Measurements from ENCODE around the gene KCMF1. TPM values are rescaled to one million over a fixed set of nuclear protein-coding genes. Genes with fewer than 3 reads are reported as not detected.
"Not testable (repeated sequence)": the region's sequence is repeated elsewhere in the genome, so short reads cannot be mapped to it uniquely, and the experiment has no call there.

KCMF1 gene
- total RNA-seq, 1 donor from 2014 or later, result 46.8 TPM

DNA sequence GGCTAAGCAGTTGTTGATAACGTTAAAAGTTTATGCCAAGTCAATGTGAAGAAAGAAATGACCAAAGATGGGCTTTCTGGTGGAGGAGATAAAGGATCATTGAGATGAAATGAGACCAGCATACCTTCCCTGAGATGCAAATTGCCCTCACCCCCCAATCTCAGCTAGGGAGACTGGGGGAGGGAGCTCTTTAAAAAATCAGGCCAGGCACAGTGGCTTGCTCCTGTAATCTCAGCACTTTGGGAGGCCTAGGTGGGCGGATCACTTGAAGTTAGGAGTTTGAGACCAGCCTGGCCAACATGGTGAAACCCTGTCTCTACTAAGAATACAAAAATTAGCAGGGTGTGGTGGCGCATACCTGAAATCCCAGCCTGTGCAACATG lies 30.9 kb upstream of the KCMF1 start:
- no peaks in the 10 kb centered on the region for H3K36me3 Mint-ChIP-seq (ENCODE audit: unreplicated experiment)
- no peak for DNase-seq
- H3K27ac Mint-ChIP-seq (ENCODE audit: unreplicated experiment), result no peak overlapping the region
- no peaks in the 10 kb centered on the region for H3K9me3 Mint-ChIP-seq (ENCODE audit: unreplicated experiment)
- peaks cover 2% of the 10 kb centered on the region for H3K27me3 Mint-ChIP-seq (ENCODE audit: unreplicated experiment)
- no peak overlapping the region for H3K4me3 Mint-ChIP-seq (ENCODE audit: unreplicated experiment)
- no peaks in the 10 kb centered on the region for H3K4me1 Mint-ChIP-seq (ENCODE audit: low read depth, unreplicated experiment)
- TF ChIP-seq, protein P1, sequence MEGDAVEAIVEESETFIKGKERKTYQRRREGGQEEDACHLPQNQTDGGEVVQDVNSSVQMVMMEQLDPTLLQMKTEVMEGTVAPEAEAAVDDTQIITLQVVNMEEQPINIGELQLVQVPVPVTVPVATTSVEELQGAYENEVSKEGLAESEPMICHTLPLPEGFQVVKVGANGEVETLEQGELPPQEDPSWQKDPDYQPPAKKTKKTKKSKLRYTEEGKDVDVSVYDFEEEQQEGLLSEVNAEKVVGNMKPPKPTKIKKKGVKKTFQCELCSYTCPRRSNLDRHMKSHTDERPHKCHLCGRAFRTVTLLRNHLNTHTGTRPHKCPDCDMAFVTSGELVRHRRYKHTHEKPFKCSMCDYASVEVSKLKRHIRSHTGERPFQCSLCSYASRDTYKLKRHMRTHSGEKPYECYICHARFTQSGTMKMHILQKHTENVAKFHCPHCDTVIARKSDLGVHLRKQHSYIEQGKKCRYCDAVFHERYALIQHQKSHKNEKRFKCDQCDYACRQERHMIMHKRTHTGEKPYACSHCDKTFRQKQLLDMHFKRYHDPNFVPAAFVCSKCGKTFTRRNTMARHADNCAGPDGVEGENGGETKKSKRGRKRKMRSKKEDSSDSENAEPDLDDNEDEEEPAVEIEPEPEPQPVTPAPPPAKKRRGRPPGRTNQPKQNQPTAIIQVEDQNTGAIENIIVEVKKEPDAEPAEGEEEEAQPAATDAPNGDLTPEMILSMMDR (IDR thresholded peaks at IDR 0.05; ENCODE audit: partially characterized antibody, unreplicated experiment), result no peak

DNA sequence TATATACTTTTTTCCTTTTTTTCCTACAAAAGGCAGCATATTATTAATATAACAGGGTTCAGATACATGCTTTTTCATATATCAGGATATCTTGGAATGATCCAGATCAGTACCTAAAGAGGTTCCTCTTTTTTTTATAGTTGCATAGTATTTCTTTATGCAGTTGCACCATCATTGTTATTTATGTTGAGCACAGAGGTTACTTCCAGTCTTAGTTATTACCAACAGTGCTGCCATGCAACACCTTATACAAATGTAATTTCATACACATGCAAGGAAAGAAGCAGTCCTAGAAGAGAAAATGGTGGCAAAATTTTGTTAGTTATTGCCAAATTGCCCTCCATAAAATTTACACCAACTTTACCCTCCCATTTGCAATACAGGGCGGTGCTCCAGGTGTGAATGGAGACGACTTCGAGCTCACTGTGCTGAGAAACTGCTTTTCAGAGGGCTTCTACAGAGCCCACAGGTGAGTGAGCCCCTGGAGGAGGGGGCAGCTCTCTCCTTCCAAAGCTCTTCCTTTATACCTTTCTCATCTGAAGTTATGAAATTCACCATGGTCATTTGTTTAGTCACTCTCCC lies 30.0 kb upstream of the KCMF1 start:
- Mint-ChIP-seq H3K27me3 (ENCODE audit: unreplicated experiment) (peaks cover 2% of the 10 kb centered on the region), H3K4me3 (ENCODE audit: unreplicated experiment) (no peak overlapping the region), H3K9me3 (ENCODE audit: unreplicated experiment) (no peaks in the 10 kb centered on the region), H3K4me1 (ENCODE audit: low read depth, unreplicated experiment) (no peaks in the 10 kb centered on the region), H3K27ac (ENCODE audit: unreplicated experiment) (no peak overlapping the region), H3K36me3 (ENCODE audit: unreplicated experiment) (no peaks in the 10 kb centered on the region)
- DNase-seq, result no peak
- TF ChIP-seq, protein P1 (IDR thresholded peaks at IDR 0.05; ENCODE audit: partially characterized antibody, unreplicated experiment), result no peak

DNA sequence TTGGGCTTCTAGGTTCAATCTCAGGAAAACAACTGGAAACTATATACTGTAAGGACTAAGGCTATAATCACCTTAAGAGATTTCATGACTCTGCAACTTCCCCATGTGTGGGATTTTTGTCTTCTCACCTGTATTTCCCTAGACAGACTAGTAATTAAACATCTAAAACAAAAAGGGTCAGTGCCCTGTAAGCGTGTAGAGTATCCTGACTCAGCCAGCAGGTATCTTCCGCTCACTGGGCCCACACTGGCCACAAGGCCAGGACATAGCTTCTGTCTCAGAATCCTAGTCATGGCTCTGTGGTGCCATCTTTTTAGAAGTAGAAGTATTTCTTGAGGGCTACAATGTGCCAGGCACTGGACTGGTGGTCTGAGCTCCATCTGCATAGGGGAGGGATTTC lies 28.8 kb upstream of the KCMF1 start:
- H3K9me3 Mint-ChIP-seq (ENCODE audit: unreplicated experiment), result no peaks in the 10 kb centered on the region
- H3K36me3 Mint-ChIP-seq (ENCODE audit: unreplicated experiment), result no peaks in the 10 kb centered on the region
- no peak overlapping the region for H3K4me3 Mint-ChIP-seq (ENCODE audit: unreplicated experiment)
- peaks cover 2% of the 10 kb centered on the region for H3K27me3 Mint-ChIP-seq (ENCODE audit: unreplicated experiment)
- H3K27ac Mint-ChIP-seq (ENCODE audit: unreplicated experiment), result no peak overlapping the region
- H3K4me1 Mint-ChIP-seq (ENCODE audit: low read depth, unreplicated experiment), result no peaks in the 10 kb centered on the region
- no peak for DNase-seq
- TF ChIP-seq, protein P1 (IDR thresholded peaks at IDR 0.05; ENCODE audit: partially characterized antibody, unreplicated experiment), result no peak

DNA sequence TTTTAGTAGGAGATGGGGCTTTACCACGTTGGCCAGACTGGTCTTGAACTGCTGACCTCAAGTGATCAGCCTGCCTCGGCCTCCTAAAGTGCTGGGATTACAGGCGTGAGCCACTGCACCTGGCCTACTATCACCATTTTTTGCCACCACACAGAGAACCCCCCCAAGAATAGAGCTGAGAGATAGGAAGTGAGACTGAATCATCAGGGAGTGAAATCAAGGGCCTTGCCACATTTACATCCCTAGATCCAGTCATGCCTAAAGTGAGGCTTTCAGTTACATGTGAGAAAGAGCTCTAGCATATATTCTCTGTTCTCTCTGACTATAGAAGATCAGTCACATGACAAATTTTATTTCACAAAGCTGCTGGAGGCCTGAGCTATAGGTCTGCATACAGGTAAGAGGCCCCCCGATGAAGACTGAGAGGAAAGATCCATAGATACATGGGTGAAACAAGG lies 28.0 kb upstream of the KCMF1 start:
- peaks cover 1% of the 10 kb centered on the region for H3K27me3 Mint-ChIP-seq (ENCODE audit: unreplicated experiment)
- no peak overlapping the region for H3K27ac Mint-ChIP-seq (ENCODE audit: unreplicated experiment)
- H3K4me1 Mint-ChIP-seq (ENCODE audit: low read depth, unreplicated experiment), result no peaks in the 10 kb centered on the region
- TF ChIP-seq, protein P1 (IDR thresholded peaks at IDR 0.05; ENCODE audit: partially characterized antibody, unreplicated experiment), result no peak
- no peaks in the 10 kb centered on the region for H3K9me3 Mint-ChIP-seq (ENCODE audit: unreplicated experiment)
- no peaks in the 10 kb centered on the region for H3K36me3 Mint-ChIP-seq (ENCODE audit: unreplicated experiment)
- no peak for DNase-seq
- H3K4me3 Mint-ChIP-seq (ENCODE audit: unreplicated experiment), result no peak overlapping the region

DNA sequence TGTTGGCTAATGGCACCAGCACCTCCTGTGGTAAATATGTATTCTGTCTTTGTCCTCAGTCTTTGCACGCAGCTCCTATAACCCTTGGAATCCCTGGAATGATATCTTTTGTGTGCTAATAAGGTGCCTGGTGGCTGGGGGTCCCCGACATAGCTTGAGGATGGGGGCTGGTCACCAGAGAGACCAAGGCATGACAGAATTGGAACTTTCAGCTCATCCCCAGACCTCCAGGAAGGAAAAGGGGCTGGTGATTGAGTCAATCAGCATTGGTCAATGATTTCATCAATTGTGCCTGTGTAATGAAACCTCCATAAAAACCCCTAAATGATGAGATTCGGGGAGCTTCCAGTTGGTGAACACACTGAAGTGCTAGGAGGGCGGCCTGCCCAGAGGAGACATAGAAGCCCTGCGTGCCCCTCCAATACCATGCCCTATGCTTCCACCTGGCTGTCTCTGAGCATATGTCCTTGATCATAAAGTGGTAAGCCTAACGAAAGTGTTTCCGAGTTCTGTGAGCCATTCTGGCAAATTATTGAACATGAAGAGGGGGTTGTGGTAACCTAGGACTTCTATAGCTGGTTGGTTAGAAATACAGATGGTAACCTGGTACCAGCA lies 26.6 kb upstream of the KCMF1 start:
- Mint-ChIP-seq H3K9me3 (ENCODE audit: unreplicated experiment) (no peaks in the 10 kb centered on the region), H3K36me3 (ENCODE audit: unreplicated experiment) (no peaks in the 10 kb centered on the region), H3K27me3 (ENCODE audit: unreplicated experiment) (peaks cover 1% of the 10 kb centered on the region), H3K27ac (ENCODE audit: unreplicated experiment) (no peak overlapping the region), H3K4me3 (ENCODE audit: unreplicated experiment) (no peak overlapping the region), H3K4me1 (ENCODE audit: low read depth, unreplicated experiment) (no peaks in the 10 kb centered on the region)
- TF ChIP-seq, protein P1 (IDR thresholded peaks at IDR 0.05; ENCODE audit: partially characterized antibody, unreplicated experiment), result no peak
- DNase-seq, result no peak

DNA sequence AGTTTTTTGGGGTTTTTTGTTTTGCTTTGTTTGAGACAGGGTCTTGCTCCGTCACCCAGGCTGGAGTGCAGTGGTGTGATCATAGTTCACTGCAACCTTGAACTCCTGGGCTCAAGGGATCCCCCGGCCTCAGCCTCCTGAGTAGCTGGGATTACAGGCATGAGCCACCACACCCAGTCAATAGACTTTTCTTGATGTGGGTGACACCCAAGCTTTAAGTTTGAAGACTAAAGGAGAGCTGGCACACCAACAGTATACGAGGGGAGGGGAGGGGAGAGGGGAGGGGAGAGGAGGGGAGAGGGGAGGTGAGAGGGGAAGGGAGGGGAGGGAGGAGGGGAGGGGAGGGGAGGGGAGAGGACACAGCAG lies 25.1 kb upstream of the KCMF1 start:
- H3K4me1 Mint-ChIP-seq (ENCODE audit: low read depth, unreplicated experiment); DNase-seq; H3K27ac Mint-ChIP-seq (ENCODE audit: unreplicated experiment); H3K27me3 Mint-ChIP-seq (ENCODE audit: unreplicated experiment); H3K36me3 Mint-ChIP-seq (ENCODE audit: unreplicated experiment); H3K9me3 Mint-ChIP-seq (ENCODE audit: unreplicated experiment); H3K4me3 Mint-ChIP-seq (ENCODE audit: unreplicated experiment): not testable (repeated sequence)

Data from glutamatergic neuron (in vitro differentiated cells).